Brain microvascular endothelial cell (primary cell): ENCODE results near the gene SNED1.

Source experiments
- DNase-seq: peaks from one replicate; pipeline ENCODE4 v3.0.0-alpha.2; 2020
- H3K27ac ChIP-seq: fragments of 250-450 bp; sonication (Bioruptor Pico); 2 replicates; pipeline ENCODE4 v1.5.1; 2020; ENCODE audit warnings: mild to moderate bottlenecking, moderate library complexity
- H3K27me3 ChIP-seq: fragments of 250-450 bp; sonication (Bioruptor Pico); replicated peaks from 2 replicates; pipeline ENCODE4 v1.5.1; 2020; ENCODE audit warnings: mild to moderate bottlenecking
- H3K36me3 ChIP-seq: fragments of 250-450 bp; sonication (Bioruptor Pico); replicated peaks from 2 replicates; pipeline ENCODE4 v1.5.1; 2020; ENCODE audit warnings: mild to moderate bottlenecking
- H3K4me3 ChIP-seq: 2 replicates; pipeline ENCODE4 v1.5.1; 2011; ENCODE audit warnings: low read depth, mild to moderate bottlenecking, control low read depth, low read length, moderate library complexity
- in situ Hi-C: cut with HindIII; loops from 2 replicates; pipeline ENCODE4 v1.10.0; 2017; ENCODE audit warnings: low sequenced_read_pairs, low pct_ligation_motif_present
- TF ChIP-seq, protein P1 (sequence below): IDR thresholded peaks from 2 replicates; pipeline ENCODE4 v1.5.1; 2011; ENCODE audit warnings: low read depth, mild to moderate bottlenecking, moderate library complexity, low read length, control low read depth, inconsistent platforms; ENCODE audit errors: missing control alignments

The SNED1 gene

DNA sequence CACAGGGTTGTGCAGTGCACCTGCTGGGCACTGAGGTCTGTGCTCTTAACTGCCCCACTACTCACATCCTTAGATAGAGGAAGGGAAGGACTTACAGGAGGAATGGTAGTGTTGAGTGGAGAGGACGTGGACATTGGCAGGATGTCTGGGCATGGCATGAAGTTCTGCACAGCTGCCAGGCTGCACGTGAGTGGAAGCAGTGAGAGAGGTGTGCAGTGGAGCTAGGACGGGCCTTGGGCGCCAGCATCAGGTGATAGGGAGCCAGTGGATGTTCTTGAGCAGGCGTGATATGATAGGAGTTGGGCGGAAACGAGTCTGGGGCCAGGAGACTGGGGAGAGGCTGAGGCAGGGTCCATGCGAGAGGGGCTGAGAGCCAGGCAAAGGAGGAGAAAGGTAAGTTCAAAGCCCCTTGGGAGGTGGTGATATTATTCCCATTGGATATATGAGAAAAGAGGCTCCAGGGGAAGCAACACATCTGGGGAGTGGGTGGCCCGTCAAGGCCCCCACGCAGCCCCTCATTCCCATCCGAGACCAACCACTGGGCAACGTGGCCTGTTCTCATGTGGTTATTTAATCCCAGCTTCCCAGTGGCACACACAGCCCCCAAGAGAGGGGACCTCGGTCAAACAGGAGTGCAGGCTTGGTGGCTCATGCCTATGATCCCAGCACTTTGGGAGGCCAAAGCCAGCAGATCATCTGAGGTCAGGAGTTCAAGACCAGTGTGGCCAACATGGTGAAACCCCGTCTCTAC, 45.7 kb upstream of the SNED1 start:
- Histone ChIP-seq H3K4me3 (no peak overlapping the region), H3K27me3 (peaks cover 21% of the 10 kb centered on the region), H3K27ac (no peak overlapping the region), H3K36me3 (no peaks in the 10 kb centered on the region)
- DNase-seq = no peak
- TF ChIP-seq, protein P1, sequence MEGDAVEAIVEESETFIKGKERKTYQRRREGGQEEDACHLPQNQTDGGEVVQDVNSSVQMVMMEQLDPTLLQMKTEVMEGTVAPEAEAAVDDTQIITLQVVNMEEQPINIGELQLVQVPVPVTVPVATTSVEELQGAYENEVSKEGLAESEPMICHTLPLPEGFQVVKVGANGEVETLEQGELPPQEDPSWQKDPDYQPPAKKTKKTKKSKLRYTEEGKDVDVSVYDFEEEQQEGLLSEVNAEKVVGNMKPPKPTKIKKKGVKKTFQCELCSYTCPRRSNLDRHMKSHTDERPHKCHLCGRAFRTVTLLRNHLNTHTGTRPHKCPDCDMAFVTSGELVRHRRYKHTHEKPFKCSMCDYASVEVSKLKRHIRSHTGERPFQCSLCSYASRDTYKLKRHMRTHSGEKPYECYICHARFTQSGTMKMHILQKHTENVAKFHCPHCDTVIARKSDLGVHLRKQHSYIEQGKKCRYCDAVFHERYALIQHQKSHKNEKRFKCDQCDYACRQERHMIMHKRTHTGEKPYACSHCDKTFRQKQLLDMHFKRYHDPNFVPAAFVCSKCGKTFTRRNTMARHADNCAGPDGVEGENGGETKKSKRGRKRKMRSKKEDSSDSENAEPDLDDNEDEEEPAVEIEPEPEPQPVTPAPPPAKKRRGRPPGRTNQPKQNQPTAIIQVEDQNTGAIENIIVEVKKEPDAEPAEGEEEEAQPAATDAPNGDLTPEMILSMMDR = no peak
- in situ Hi-C loops = no loop called here

DNA sequence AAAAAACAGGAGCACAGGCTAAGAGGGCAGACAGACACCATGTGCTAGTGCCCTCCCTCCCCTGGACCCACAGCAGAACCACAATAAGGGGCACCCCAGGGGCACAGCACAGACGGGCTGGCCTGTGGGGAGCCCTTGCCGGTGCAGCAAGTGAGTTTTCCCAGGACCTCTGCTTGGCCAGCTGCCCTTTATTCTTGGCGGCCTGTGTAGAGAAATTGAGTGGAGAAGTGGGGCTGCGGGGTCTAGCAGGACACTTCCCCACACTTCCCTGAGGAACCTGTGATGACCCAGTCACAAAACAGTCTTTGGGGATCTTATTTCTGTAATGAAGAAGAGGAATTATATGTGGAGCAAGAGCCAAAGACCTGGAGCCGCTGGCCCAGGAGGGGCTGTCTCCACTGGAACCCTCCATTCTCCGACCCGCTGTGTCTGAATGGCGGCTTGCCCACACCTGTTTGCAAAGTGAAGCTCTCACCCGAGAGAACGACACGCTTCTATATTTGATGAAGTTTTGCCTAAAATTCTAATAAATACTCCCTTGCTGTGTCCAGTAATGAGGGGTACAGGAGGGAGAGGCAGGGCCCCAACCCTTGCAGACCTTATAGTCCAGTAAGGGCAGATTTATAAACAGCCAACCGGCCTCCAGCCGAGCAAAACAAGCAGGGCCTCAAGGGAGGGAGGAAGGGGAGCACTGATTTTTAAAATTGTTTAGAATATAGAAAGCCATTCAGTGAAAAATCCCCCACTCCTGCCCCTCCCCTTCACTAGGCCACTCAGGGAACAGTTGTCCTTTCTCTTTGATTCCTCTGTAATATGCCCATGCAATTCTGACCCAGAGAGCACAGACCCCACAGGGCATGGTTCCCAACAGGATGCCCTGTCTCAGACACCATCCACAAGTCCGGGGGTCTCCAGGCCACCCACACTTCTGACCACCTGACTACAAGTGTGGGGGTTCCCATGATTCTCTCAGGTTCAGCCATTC, 44.7 kb upstream of the SNED1 start:
- no peak for DNase-seq
- in situ Hi-C loops = no loop called here
- TF ChIP-seq, protein P1 = no peak
- no peak overlapping the region for H3K4me3 ChIP-seq
- no peak overlapping the region for H3K27ac ChIP-seq
- H3K36me3 ChIP-seq = no peaks in the 10 kb centered on the region
- peaks cover 22% of the 10 kb centered on the region for H3K27me3 ChIP-seq

DNA sequence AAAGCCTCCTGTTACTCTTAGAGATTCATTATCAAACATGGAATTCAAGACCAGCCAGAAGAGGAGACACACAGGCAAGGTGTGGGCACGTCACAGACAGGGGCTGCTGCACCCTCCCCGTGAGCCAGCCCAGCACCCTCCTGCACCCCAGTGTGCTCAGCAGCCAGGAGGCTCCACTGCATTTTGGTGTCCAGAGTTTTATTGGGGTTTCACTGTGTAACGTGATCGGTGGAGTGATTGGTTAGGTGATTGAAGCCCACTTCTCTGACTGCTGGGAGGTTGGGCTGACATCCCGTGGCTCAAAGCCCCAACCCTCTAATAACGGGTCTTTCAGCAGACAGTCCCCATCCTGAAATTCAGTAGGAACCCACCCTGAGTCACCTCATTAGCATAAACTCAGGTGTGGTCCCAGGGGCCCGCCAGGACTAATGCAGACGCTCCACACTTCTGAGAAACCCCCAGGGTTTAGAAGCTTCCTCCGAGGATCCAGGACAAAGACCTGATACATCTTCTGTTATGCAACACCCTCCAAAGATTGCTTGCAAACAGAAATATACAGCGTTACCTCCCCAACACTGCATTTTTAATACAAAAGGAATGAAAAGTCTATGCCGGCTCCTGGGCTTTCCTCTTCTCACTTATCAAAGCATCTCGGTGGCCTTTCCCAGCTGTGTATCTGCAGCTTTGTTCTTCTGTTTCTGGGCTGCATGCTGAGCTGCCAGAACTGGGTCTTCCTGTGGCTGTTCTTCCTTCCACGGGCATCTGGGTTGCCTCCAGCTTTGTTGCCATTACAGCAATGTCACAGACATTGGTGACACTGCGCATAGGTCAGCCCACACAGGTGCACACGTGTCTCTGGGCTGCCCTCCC, 43.7 kb upstream of the SNED1 start:
- Histone ChIP-seq H3K27ac (no peak overlapping the region), H3K4me3 (no peak overlapping the region), H3K36me3 (no peaks in the 10 kb centered on the region), H3K27me3 (peaks cover 24% of the 10 kb centered on the region)
- no peak for DNase-seq
- in situ Hi-C loops = no loop called here
- TF ChIP-seq, protein P1 = no peak

DNA sequence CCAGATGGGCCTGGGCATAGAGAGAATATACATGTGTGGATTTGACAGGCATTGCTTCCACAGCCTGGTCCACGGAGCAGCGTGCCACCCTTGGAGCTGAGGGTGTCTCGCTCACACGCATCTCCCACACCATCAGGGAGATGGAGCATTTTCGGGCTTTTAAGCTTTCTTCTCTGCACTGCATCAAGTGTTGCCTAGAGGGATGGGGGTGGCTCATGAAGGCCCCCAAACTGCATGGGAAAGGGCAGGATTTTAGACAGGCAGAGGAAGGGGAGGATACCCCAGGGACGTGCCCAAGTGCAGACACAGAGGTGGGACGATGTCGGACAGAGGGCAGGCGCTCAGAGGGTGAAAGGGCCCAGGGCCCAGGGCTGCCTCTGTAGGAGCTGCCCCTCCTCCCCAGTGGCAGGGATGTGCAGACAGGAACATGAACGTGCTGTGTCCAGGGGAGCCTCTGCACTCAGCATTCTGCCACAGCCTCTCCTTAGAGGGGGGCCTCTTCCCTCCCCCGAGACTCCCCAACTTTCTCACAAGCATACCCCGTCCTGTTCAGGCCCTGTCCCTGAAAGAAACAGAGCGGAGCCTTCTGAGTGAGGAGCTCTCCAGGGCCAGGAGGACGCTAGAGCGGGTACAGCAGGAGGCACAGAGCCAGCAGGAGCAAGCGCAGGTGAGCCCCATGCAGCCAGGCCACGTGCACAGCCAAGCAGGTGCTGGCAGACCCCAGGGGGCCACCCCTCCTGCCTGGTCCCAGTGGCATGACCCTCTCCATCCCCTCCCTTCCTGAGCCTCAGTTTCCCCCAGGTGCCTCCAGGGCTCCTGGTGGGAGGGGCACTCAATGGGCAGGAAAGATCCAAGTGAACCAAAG, 42.9 kb upstream of the SNED1 start:
- in situ Hi-C loops = no loop called here
- Histone ChIP-seq H3K27me3 (peaks cover 32% of the 10 kb centered on the region), H3K27ac (no peak overlapping the region), H3K4me3 (no peak overlapping the region), H3K36me3 (no peaks in the 10 kb centered on the region)
- TF ChIP-seq, protein P1 = no peak
- no peak for DNase-seq
